Natural killer cell (primary cell): ENCODE measurements around the gene KRTAP1-5. TPM values are rescaled to one million over a fixed set of nuclear protein-coding genes. Genes with fewer than 3 reads are reported as not detected.
"Not testable (repeated sequence)": the region's sequence is repeated elsewhere in the genome, so short reads cannot be mapped to it uniquely, and the experiment has no call there.

Experiments
- ATAC-seq, 3 donors: fragments of 150-1000 bp in 2 of 3; fragments of 200-7000 bp in 1 of 3; cut with Tn5 transposase; 1 replicate in 1 of 3; 2 replicates in 2 of 3; pipeline ENCODE4 v1.10.0; 2021; ENCODE audit warnings: mild to moderate bottlenecking in 2 of 3, moderate library complexity in 2 of 3
- DNase-seq, 2 donors: peaks; one replicate each; pipeline versions ENCODE4 v3.0.0 to v3.0.0-alpha.2; 2013 to 2021; ENCODE audit warnings: mixed read lengths in 1 of 2
- H3K27ac ChIP-seq: one replicate; pipeline ENCODE4 v1.5.1; 2013; ENCODE audit warnings: mild to moderate bottlenecking, low read length
- H3K27me3 ChIP-seq: one replicate; pipeline ENCODE4 v1.6.1; 2013; ENCODE audit warnings: low read length; ENCODE audit not compliant: control insufficient read depth, insufficient read depth
- H3K36me3 ChIP-seq: one replicate; pipeline ENCODE4 v1.6.1; 2013; ENCODE audit warnings: low read length; ENCODE audit not compliant: control insufficient read depth, insufficient read depth
- H3K4me1 ChIP-seq: one replicate; pipeline ENCODE4 v1.6.1; 2013; ENCODE audit warnings: low read length; ENCODE audit not compliant: control insufficient read depth, insufficient read depth
- H3K4me3 ChIP-seq: one replicate; pipeline ENCODE4 v1.5.1; 2013; ENCODE audit warnings: low read length
- H3K9me3 ChIP-seq: one replicate; pipeline ENCODE4 v1.6.1; 2013; ENCODE audit warnings: low read length; ENCODE audit not compliant: control insufficient read depth, insufficient read depth
- H3K27ac Mint-ChIP-seq, 2 donors: one replicate each; pipeline ENCODE4 v1.8.0; 2022; ENCODE audit warnings: mild to moderate bottlenecking in 2 of 2, mixed read lengths in 2 of 2, moderate library complexity in 1 of 2
- H3K27me3 Mint-ChIP-seq, 2 donors: one replicate each; pipeline ENCODE4 v1.8.0; 2022; ENCODE audit warnings: low read depth in 2 of 2, mixed read lengths in 2 of 2
- H3K36me3 Mint-ChIP-seq: one replicate; pipeline ENCODE4 v1.8.0; 2022; ENCODE audit warnings: mixed read lengths
- H3K4me1 Mint-ChIP-seq, 2 donors: one replicate each; pipeline ENCODE4 v1.8.0; 2022; ENCODE audit warnings: mixed read lengths in 2 of 2
- H3K4me3 Mint-ChIP-seq: one replicate; pipeline ENCODE4 v1.8.0; 2022; ENCODE audit warnings: mild to moderate bottlenecking, moderate library complexity, mixed read lengths
- H3K9me3 Mint-ChIP-seq, 2 donors: one replicate each; pipeline ENCODE4 v1.8.0; 2022; ENCODE audit warnings: mixed read lengths in 2 of 2
- CTCF ChIP-seq: fragments of 200-600 bp; IDR thresholded peaks from one replicate; pipeline ENCODE4 v1.8.0; 2022; ENCODE audit warnings: antibody characterized with exemption
- WGBS: methylation state at CpG from one replicate; pipeline ENCODE4 v1.1.7; 2013; ENCODE audit warnings: missing lambda C conversion rate; ENCODE audit not compliant: insufficient coverage; 5-methylcytosine and 5-hydroxymethylcytosine counted together
- intact Hi-C: fragments of 100-400 bp; cut with micrococcal nuclease; formaldehyde crosslinking; loops from one replicate; pipeline ENCODE4 v1.14.2; 2022
- total RNA-seq, 4 donors: library from RNA; stranded (reverse); fragments of 120-200 nt in 1 of 4; gene quantifications; one replicate each; pipeline versions ENCODE4 v1.2.3 to v1.2.4, GENCODE V29; 2013 to 2022

The KRTAP1-5 gene
- total RNA-seq, 3 donors from 2014 or later (not counting 1 experiment from before 2014, with no cell fraction given) = not detected

- H3K27me3 Mint-ChIP-seq = peaks cover 0 to 6% of the 10 kb centered on the region in 2 donors
- H3K27me3 ChIP-seq = no peaks in the 10 kb centered on the region
- no peaks in the 10 kb centered on the region for H3K4me1 ChIP-seq
- H3K36me3 ChIP-seq = no peaks in the 10 kb centered on the region
- intact Hi-C loops = no loop called here
- no peak within 1 kb of the TSS for H3K27ac Mint-ChIP-seq
- no peaks in the 10 kb centered on the region for H3K4me1 Mint-ChIP-seq
- no peaks in the 10 kb centered on the region for H3K36me3 Mint-ChIP-seq
- no peak within 1 kb of the TSS for H3K27ac ChIP-seq
- no peak within 1 kb of the TSS for H3K4me3 ChIP-seq
- DNase-seq (no peak), ATAC-seq (no peak)
- WGBS = 86% methylated on average over 5 of the region's 6 CpGs
- H3K4me3 Mint-ChIP-seq = no peak within 1 kb of the TSS
- TF ChIP-seq CTCF = no peak
- no peaks in the 10 kb centered on the region for H3K9me3 ChIP-seq
- no peaks in the 10 kb centered on the region for H3K9me3 Mint-ChIP-seq
Measured at GRCh38 chr17:41065829-41066624, 39.0 kb upstream of the KRTAP1-5 start, which contains the start of gene KRTAP2-4. Gene KRTAP2-4 (minus strand): TSS chr17:41065879. CDS start chr17:41065845, 34 bp downstream.

- H3K27ac Mint-ChIP-seq, intact Hi-C loops, H3K36me3 ChIP-seq, H3K36me3 Mint-ChIP-seq, H3K4me1 Mint-ChIP-seq, H3K27me3 ChIP-seq, H3K4me1 ChIP-seq, H3K27ac ChIP-seq, H3K4me3 Mint-ChIP-seq, H3K4me3 ChIP-seq, H3K9me3 Mint-ChIP-seq, H3K9me3 ChIP-seq, DNase-seq, ATAC-seq: not testable (repeated sequence)
- WGBS = 84% methylated on average over 3 of the region's 16 CpGs
- H3K27me3 Mint-ChIP-seq = peaks cover 5 to 15% of the 10 kb centered on the region in 2 donors
Measured at GRCh38 chr17:41065016-41065689, 38.1 kb upstream of the KRTAP1-5 start.

- H3K27ac ChIP-seq = no peak overlapping the region
- no peak overlapping the region for H3K27ac Mint-ChIP-seq
Measured at GRCh38 chr17:41064301-41064700, 37.3 kb upstream of the KRTAP1-5 start.

More at GRCh38 chr17:41064301-41064700, 37.3 kb upstream of the KRTAP1-5 start:
- Mint-ChIP-seq H3K36me3 (no peaks in the 10 kb centered on the region), H3K4me1 (no peaks in the 10 kb centered on the region), H3K4me3 (no peak overlapping the region), H3K27me3 (peaks cover 7 to 19% of the 10 kb centered on the region in 2 donors), H3K9me3 (no peaks in the 10 kb centered on the region)
- no peak for DNase-seq
- no peaks in the 10 kb centered on the region for H3K4me1 ChIP-seq
- no peak for TF ChIP-seq CTCF
- H3K9me3 ChIP-seq = no peaks in the 10 kb centered on the region
- H3K27me3 ChIP-seq = no peaks in the 10 kb centered on the region
- no peak overlapping the region for H3K4me3 ChIP-seq
- intact Hi-C loops = no loop called here
- no peak for ATAC-seq
- no peaks in the 10 kb centered on the region for H3K36me3 ChIP-seq
- WGBS = no CpG with 5 or more reads among the region's 1 CpG
